ENCODE measurements around the gene RNF19B. TPM values are rescaled to one million over a fixed set of nuclear protein-coding genes. Genes with fewer than 3 reads are reported as not detected.

RNF19B gene
- total RNA-seq, 1 donor from 2014 or later: 24.6 TPM

GRCh38 chr1:32947669-32948389 is 16.8 kb downstream of the RNF19B start:
- H3K27ac ChIP-seq: no peak overlapping the region
- no peaks in the 10 kb centered on the region for H3K9me3 ChIP-seq
- H3K27me3 ChIP-seq: no peaks in the 10 kb centered on the region
- peaks cover 28% of the 10 kb centered on the region for H3K4me1 ChIP-seq
- DNase-seq (ENCODE audit: extremely low spot score in 2 of 2): no peak
- intact Hi-C loops (cut with DNase I): no loop called here
- H3K4me3 ChIP-seq: no peak overlapping the region
- peaks cover 0 to 45% of the 10 kb centered on the region in 2 donors for H3K36me3 ChIP-seq
- TF ChIP-seq POLR2A (IDR thresholded peaks at IDR 0.05): no peak
- TF ChIP-seq POLR2AphosphoS5 (IDR thresholded peaks at IDR 0.05; ENCODE audit: insufficient read depth in 1 of 2, low read depth in 1 of 2): no peak
- no peak for TF ChIP-seq CTCF (IDR thresholded peaks at IDR 0.05)

GRCh38 chr1:32946413-32946812 is 18.2 kb downstream of the RNF19B start:
- no peak for DNase-seq (ENCODE audit: extremely low spot score in 2 of 2)
- H3K4me1 ChIP-seq: peaks cover 38% of the 10 kb centered on the region
- H3K9me3 ChIP-seq: no peaks in the 10 kb centered on the region
- TF ChIP-seq CTCF (IDR thresholded peaks at IDR 0.05) (no peak), POLR2AphosphoS5 (IDR thresholded peaks at IDR 0.05; ENCODE audit: insufficient read depth in 1 of 2, low read depth in 1 of 2) (no peak), POLR2A (IDR thresholded peaks at IDR 0.05) (no peak)
- intact Hi-C loops (cut with DNase I): no loop called here
- peaks cover 0 to 59% of the 10 kb centered on the region in 2 donors for H3K36me3 ChIP-seq
- H3K27me3 ChIP-seq: no peaks in the 10 kb centered on the region
- H3K4me3 ChIP-seq: no peak overlapping the region
- no peak overlapping the region for H3K27ac ChIP-seq

- H3K36me3 ChIP-seq: peaks cover 0 to 60% of the 10 kb centered on the region in 2 donors
- no peaks in the 10 kb centered on the region for H3K9me3 ChIP-seq
- no peak overlapping the region for H3K27ac ChIP-seq
- no peak for DNase-seq (ENCODE audit: extremely low spot score in 2 of 2)
- H3K27me3 ChIP-seq: no peaks in the 10 kb centered on the region
- intact Hi-C loops (cut with DNase I): no loop called here
- TF ChIP-seq POLR2A (IDR thresholded peaks at IDR 0.05) (no peak), POLR2AphosphoS5 (IDR thresholded peaks at IDR 0.05; ENCODE audit: insufficient read depth in 1 of 2, low read depth in 1 of 2) (no peak), CTCF (IDR thresholded peaks at IDR 0.05) (no peak)
- H3K4me1 ChIP-seq: peaks cover 44% of the 10 kb centered on the region
- no peak overlapping the region for H3K4me3 ChIP-seq
Observed at GRCh38 chr1:32944180-32944579, 20.4 kb downstream of the RNF19B start.

GRCh38 chr1:32939655-32940371 is 24.8 kb downstream of the RNF19B start:
- H3K27ac ChIP-seq: peak overlapping the region; percentile 82
- intact Hi-C loops (cut with DNase I): loop anchor here (10.0 kb wide), 2 partner anchors 65 to 105 kb away; no protein-coding TSS in a partner anchor
- no peak for DNase-seq (ENCODE audit: extremely low spot score in 2 of 2)
- peaks cover 35% of the 10 kb centered on the region for H3K4me1 ChIP-seq
- H3K27me3 ChIP-seq: no peaks in the 10 kb centered on the region
- peak; percentile 36 to 96 for TF ChIP-seq POLR2AphosphoS5 (IDR thresholded peaks at IDR 0.05; ENCODE audit: insufficient read depth in 1 of 2, low read depth in 1 of 2)
- no peak for TF ChIP-seq CTCF (IDR thresholded peaks at IDR 0.05)
- no peak overlapping the region for H3K4me3 ChIP-seq
- H3K36me3 ChIP-seq: peaks cover 0 to 57% of the 10 kb centered on the region in 2 donors
- no peaks in the 10 kb centered on the region for H3K9me3 ChIP-seq

GRCh38 chr1:32937061-32937460 is 27.5 kb downstream of the RNF19B start:
- H3K36me3 ChIP-seq: peaks cover 0 to 34% of the 10 kb centered on the region in 2 donors
- no peak overlapping the region for H3K27ac ChIP-seq
- peaks cover 45% of the 10 kb centered on the region for H3K4me1 ChIP-seq
- DNase-seq (ENCODE audit: extremely low spot score in 2 of 2): no peak
- H3K27me3 ChIP-seq: no peaks in the 10 kb centered on the region
- no peaks in the 10 kb centered on the region for H3K9me3 ChIP-seq
- intact Hi-C loops (cut with DNase I): loop anchor here (10.0 kb wide), 2 partner anchors 68 to 108 kb away; no protein-coding TSS in a partner anchor
- no peak for TF ChIP-seq POLR2A (IDR thresholded peaks at IDR 0.05)
- TF ChIP-seq POLR2AphosphoS5 (IDR thresholded peaks at IDR 0.05; ENCODE audit: insufficient read depth in 1 of 2, low read depth in 1 of 2): no peak
- no peak for TF ChIP-seq CTCF (IDR thresholded peaks at IDR 0.05)
- H3K4me3 ChIP-seq: no peak overlapping the region

Data from vagina (tissue), 2 donors.